PC-9 (cell line): ENCODE data around the gene C1orf21.

Experiments
- CTCF ChIP-seq: fragments of 200-600 bp; sonication (generic); conservative IDR thresholded peaks from 2 replicates; pipeline ENCODE4 v1.6.1; 2017; ENCODE audit warnings: mixed run types, antibody characterized with exemption, mild to moderate bottlenecking, moderate library complexity
- EZH2 ChIP-seq: fragments of 200-600 bp; sonication (generic); IDR thresholded peaks from 2 replicates; pipeline ENCODE4 v1.8.0; 2017; ENCODE audit warnings: antibody characterized with exemption, low read depth

DNA sequence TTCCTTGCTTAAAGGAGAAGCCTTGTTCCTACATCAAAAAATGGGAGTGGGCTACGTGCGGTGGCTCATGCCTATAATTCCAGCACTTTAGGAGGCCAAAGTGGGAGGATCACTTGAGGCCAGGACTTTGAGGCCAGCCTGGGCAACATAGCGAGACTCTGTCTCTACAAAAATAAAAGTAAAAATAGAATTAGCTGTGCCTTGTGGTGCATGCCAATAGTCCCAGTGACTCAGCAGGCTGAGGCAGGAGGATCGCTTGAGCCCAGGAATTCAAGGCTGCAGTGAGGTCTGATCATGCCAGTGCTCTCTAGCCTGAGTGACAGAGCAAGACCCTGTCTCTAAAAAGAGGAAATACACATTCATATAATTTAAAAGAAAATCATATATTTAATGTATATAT is 127.1 kb downstream of the C1orf21 start:
- TF ChIP-seq CTCF (no peak), EZH2 (no peak)
